Ammon's horn (tissue), 1 donor: ENCODE data around the gene TICAM1.
"Not testable (repeated sequence)": the region's sequence is repeated elsewhere in the genome, so short reads cannot be mapped to it uniquely, and the experiment has no call there.

Experiments
- DNase-seq: peaks from one replicate; pipeline ENCODE4 v3.0.0-alpha.2; 2016; ENCODE audit warnings: low spot score

The TICAM1 gene

GRCh38 chr19:4831304-4831978, at the start of gene TICAM1:
TSS of gene TICAM1 (minus strand) at chr19:4831712. CDS start at chr19:4818377, 13,335 bp downstream.
- DNase-seq = peak; percentile 65

GRCh38 chr19:4879041-4879440, 47.5 kb upstream of the TICAM1 start:
- no peak for DNase-seq

GRCh38 chr19:4878491-4878968, 47.0 kb upstream of the TICAM1 start:
- DNase-seq = peak; percentile 74

GRCh38 chr19:4877753-4878490, 46.4 kb upstream of the TICAM1 start:
- peak; percentile 95 for DNase-seq

- no peak for DNase-seq
These were observed 42.4 kb upstream of the TICAM1 start for GRCh38 chr19:4873930-4874329.

- DNase-seq = no peak
These were observed 40.2 kb upstream of the TICAM1 start for GRCh38 chr19:4871711-4872110.

- DNase-seq = no peak
These were observed 38.7 kb upstream of the TICAM1 start for GRCh38 chr19:4870025-4870700.

- no peak for DNase-seq
These were observed 36.8 kb upstream of the TICAM1 start for GRCh38 chr19:4868286-4868834.

- peak; percentile 95 for DNase-seq
These were observed 36.2 kb upstream of the TICAM1 start, which contains the start of gene PLIN3 for GRCh38 chr19:4867534-4868285. TSS of gene PLIN3 (minus strand) at chr19:4867667. CDS start at chr19:4861394, 6,273 bp downstream.

GRCh38 chr19:4866595-4867424, 35.3 kb upstream of the TICAM1 start:
- DNase-seq = peak; percentile 34

GRCh38 chr19:4861147-4861546, 29.6 kb upstream of the TICAM1 start:
- no peak for DNase-seq

GRCh38 chr19:4859697-4860096, 28.2 kb upstream of the TICAM1 start:
- no peak for DNase-seq

GRCh38 chr19:4856468-4856867, 25.0 kb upstream of the TICAM1 start:
- DNase-seq = peak; percentile 74

- not testable (repeated sequence) for DNase-seq
These were observed 22.0 kb upstream of the TICAM1 start for GRCh38 chr19:4853506-4853905.

- no peak for DNase-seq
These were observed 21.0 kb upstream of the TICAM1 start for GRCh38 chr19:4852484-4852883.

- peak; percentile 81 for DNase-seq
These were observed 20.2 kb upstream of the TICAM1 start for GRCh38 chr19:4851551-4852290.

- no peak for DNase-seq
These were observed 17.5 kb upstream of the TICAM1 start for GRCh38 chr19:4849019-4849418.

GRCh38 chr19:4847190-4847973, 15.9 kb upstream of the TICAM1 start:
- DNase-seq = no peak

GRCh38 chr19:4845975-4846374, 14.5 kb upstream of the TICAM1 start:
- not testable (repeated sequence) for DNase-seq
